Measurements from ENCODE around the gene SDC3. TPM values are rescaled to one million over a fixed set of nuclear protein-coding genes. Genes with fewer than 3 reads are reported as not detected.

SDC3 gene
- total RNA-seq, 1 donor from 2014 or later, result 113 TPM

GRCh38 chr1:30901798-30902581 is 6.6 kb downstream of the SDC3 start:
- H3K4me1 ChIP-seq (ENCODE audit: insufficient read depth, low read length), result peaks cover 20% of the 10 kb centered on the region
- no peaks in the 10 kb centered on the region for H3K36me3 ChIP-seq (ENCODE audit: insufficient read depth, low read length)
- H3K4me3 ChIP-seq (ENCODE audit: insufficient read depth, low read depth, low read length), result no peak overlapping the region
- TF ChIP-seq EZH2 (IDR thresholded peaks at IDR 0.05; ENCODE audit: insufficient read depth, low read length) (no peak), CTCF (IDR thresholded peaks at IDR 0.05; ENCODE audit: insufficient read depth, low read depth, low read length) (no peak)
- no peak for DNase-seq (ENCODE audit: low read depth)
- no peak overlapping the region for H3K27ac ChIP-seq (ENCODE audit: low read depth, low read length)
- no peaks in the 10 kb centered on the region for H3K27me3 Mint-ChIP-seq (ENCODE audit: low read depth, unreplicated experiment)
- no peak overlapping the region for H3K9ac ChIP-seq (ENCODE audit: low read length)
- H3K27me3 ChIP-seq (ENCODE audit: insufficient read depth, low read length), result no peaks in the 10 kb centered on the region
- peaks cover 3% of the 10 kb centered on the region for H3K36me3 Mint-ChIP-seq (ENCODE audit: low read depth, unreplicated experiment)
- H3K4me1 Mint-ChIP-seq (ENCODE audit: low read depth, unreplicated experiment), result peaks cover 9% of the 10 kb centered on the region
- H2AFZ ChIP-seq (ENCODE audit: low read depth, low read length), result peak overlapping the region; percentile 16
- no peaks in the 10 kb centered on the region for H3K9me3 ChIP-seq (ENCODE audit: insufficient read depth, low read depth, low read length)
- no peaks in the 10 kb centered on the region for H3K9me3 Mint-ChIP-seq (ENCODE audit: unreplicated experiment)
- H3K27ac Mint-ChIP-seq (ENCODE audit: unreplicated experiment), result no peak overlapping the region
- peaks cover 81% of the 10 kb centered on the region for H4K20me1 ChIP-seq (ENCODE audit: insufficient read depth, low read length)
- H3K79me2 ChIP-seq (ENCODE audit: insufficient read depth, low read length), result peaks cover 90% of the 10 kb centered on the region
- peak overlapping the region; percentile 47 for H3K4me2 ChIP-seq (ENCODE audit: low read length)
- no peak overlapping the region for H3K4me3 Mint-ChIP-seq (ENCODE audit: unreplicated experiment)
- FAIRE-seq, result no peak

- Mint-ChIP-seq H3K4me1 (ENCODE audit: low read depth, unreplicated experiment) (peaks cover 12% of the 10 kb centered on the region), H3K27ac (ENCODE audit: unreplicated experiment) (no peak overlapping the region), H3K9me3 (ENCODE audit: unreplicated experiment) (no peaks in the 10 kb centered on the region), H3K27me3 (ENCODE audit: low read depth, unreplicated experiment) (no peaks in the 10 kb centered on the region), H3K36me3 (ENCODE audit: low read depth, unreplicated experiment) (peaks cover 8% of the 10 kb centered on the region), H3K4me3 (ENCODE audit: unreplicated experiment) (no peak overlapping the region)
- Histone ChIP-seq H3K79me2 (ENCODE audit: insufficient read depth, low read length) (peaks cover 85% of the 10 kb centered on the region), H3K4me3 (ENCODE audit: insufficient read depth, low read depth, low read length) (no peak overlapping the region), H2AFZ (ENCODE audit: low read depth, low read length) (no peak overlapping the region), H3K4me2 (ENCODE audit: low read length) (no peak overlapping the region), H3K9ac (ENCODE audit: low read length) (no peak overlapping the region), H4K20me1 (ENCODE audit: insufficient read depth, low read length) (peaks cover 81% of the 10 kb centered on the region), H3K4me1 (ENCODE audit: insufficient read depth, low read length) (peaks cover 20% of the 10 kb centered on the region), H3K27me3 (ENCODE audit: insufficient read depth, low read length) (no peaks in the 10 kb centered on the region), H3K36me3 (ENCODE audit: insufficient read depth, low read length) (no peaks in the 10 kb centered on the region), H3K9me3 (ENCODE audit: insufficient read depth, low read depth, low read length) (no peaks in the 10 kb centered on the region), H3K27ac (ENCODE audit: low read depth, low read length) (no peak overlapping the region)
- FAIRE-seq, result no peak
- no peak for DNase-seq (ENCODE audit: low read depth)
- TF ChIP-seq CTCF (IDR thresholded peaks at IDR 0.05; ENCODE audit: insufficient read depth, low read depth, low read length) (no peak), EZH2 (IDR thresholded peaks at IDR 0.05; ENCODE audit: insufficient read depth, low read length) (no peak)
Measured at GRCh38 chr1:30900931-30901560, 7.5 kb downstream of the SDC3 start.

GRCh38 chr1:30900486-30900885 is 8.1 kb downstream of the SDC3 start:
- TF ChIP-seq CTCF (IDR thresholded peaks at IDR 0.05; ENCODE audit: insufficient read depth, low read depth, low read length), result no peak
- Mint-ChIP-seq H3K27me3 (ENCODE audit: low read depth, unreplicated experiment) (no peaks in the 10 kb centered on the region), H3K4me3 (ENCODE audit: unreplicated experiment) (no peak overlapping the region), H3K9me3 (ENCODE audit: unreplicated experiment) (no peaks in the 10 kb centered on the region), H3K27ac (ENCODE audit: unreplicated experiment) (no peak overlapping the region), H3K4me1 (ENCODE audit: low read depth, unreplicated experiment) (peaks cover 14% of the 10 kb centered on the region), H3K36me3 (ENCODE audit: low read depth, unreplicated experiment) (peaks cover 10% of the 10 kb centered on the region)
- Histone ChIP-seq H3K9ac (ENCODE audit: low read length) (no peak overlapping the region), H3K9me3 (ENCODE audit: insufficient read depth, low read depth, low read length) (no peaks in the 10 kb centered on the region), H2AFZ (ENCODE audit: low read depth, low read length) (no peak overlapping the region), H3K4me1 (ENCODE audit: insufficient read depth, low read length) (peaks cover 20% of the 10 kb centered on the region), H3K36me3 (ENCODE audit: insufficient read depth, low read length) (no peaks in the 10 kb centered on the region), H3K4me3 (ENCODE audit: insufficient read depth, low read depth, low read length) (no peak overlapping the region), H3K27me3 (ENCODE audit: insufficient read depth, low read length) (no peaks in the 10 kb centered on the region), H3K79me2 (ENCODE audit: insufficient read depth, low read length) (peaks cover 80% of the 10 kb centered on the region), H3K4me2 (ENCODE audit: low read length) (no peak overlapping the region), H3K27ac (ENCODE audit: low read depth, low read length) (no peak overlapping the region), H4K20me1 (ENCODE audit: insufficient read depth, low read length) (peaks cover 80% of the 10 kb centered on the region)
- DNase-seq (ENCODE audit: low read depth) (no peak), FAIRE-seq (no peak)

Measured in astrocyte (in vitro differentiated cells and primary cell).